IMR-90 (cell line): ENCODE data around the gene GNAI3. TPM values are rescaled to one million over a fixed set of nuclear protein-coding genes. Genes with fewer than 3 reads are reported as not detected.
A peak's percentile ranks its signal among the peaks of the same experiment; 100 is the strongest.

ENCODE experiments used
- ATAC-seq: fragments of 200-7000 bp; cut with Tn5 transposase; 2 replicates; pipeline ENCODE4 v1.9.1; 2020; ENCODE audit warnings: low read depth, mild to moderate bottlenecking, moderate library complexity
- BruUV-seq: library from RNA; stranded (reverse); fragments of 400-500 nt; replicated peaks from 2 replicates; lab custom pipeline; 2021; lab: Mats Ljungman, UMichigan
- CTCF ChIA-PET: fragments of 300-600 bp; formaldehyde crosslinking; extraction: SDS; loops from one replicate; lab custom pipeline; 2021; ENCODE audit warnings: antibody characterized with exemption; lab: Yijun Ruan, JAX
- POLR2A ChIA-PET: fragments of 300-600 bp; sonication (Branson Sonifier 250); formaldehyde crosslinking; loops from one replicate; lab custom pipeline; 2022; ENCODE audit warnings: antibody characterized with exemption; ENCODE audit not compliant: unreplicated experiment; lab: Charles Lee
- DNase-seq: peaks from one replicate; pipeline ENCODE4 v3.0.0; 2013
- H2AFZ ChIP-seq: replicated peaks from 2 replicates; pipeline ENCODE3; 2013; ENCODE audit warnings: low read length, mild to moderate bottlenecking; ENCODE audit not compliant: poor library complexity
- H2AK5ac ChIP-seq: 2 replicates; pipeline ENCODE4 v1.6.1; 2013; ENCODE audit warnings: low read depth, low read length, inconsistent platforms
- H2AK9ac ChIP-seq: replicated peaks from 2 replicates; pipeline ENCODE3; 2013; ENCODE audit warnings: mild to moderate bottlenecking, low read depth, low read length, moderate library complexity; ENCODE audit not compliant: poor library complexity
- H2BK120ac ChIP-seq: 2 replicates; pipeline ENCODE4 v1.6.1; 2013; ENCODE audit warnings: low read depth, low read length, inconsistent platforms
- H2BK15ac ChIP-seq: 3 replicates; pipeline ENCODE4 v1.6.1; 2013; ENCODE audit warnings: low read depth, low read length, inconsistent platforms
- H2BK20ac ChIP-seq: 2 replicates; pipeline ENCODE4 v1.6.1; 2013; ENCODE audit warnings: low read depth, mild to moderate bottlenecking, inconsistent platforms, low read length, moderate library complexity
- H2BK5ac ChIP-seq: 2 replicates; pipeline ENCODE4 v1.6.1; 2013; ENCODE audit warnings: mild to moderate bottlenecking, low read depth, low read length, inconsistent platforms; ENCODE audit not compliant: poor library complexity, severe bottlenecking
- H3K14ac ChIP-seq: replicated peaks from 2 replicates; pipeline ENCODE4 v1.6.1; 2013; ENCODE audit warnings: low read depth, low read length, inconsistent platforms
- H3K18ac ChIP-seq: 2 replicates; pipeline ENCODE4 v1.6.1; 2013; ENCODE audit warnings: low read depth, low read length, control low read depth
- H3K23ac ChIP-seq: 2 replicates; pipeline ENCODE4 v1.6.1; 2013; ENCODE audit warnings: low read depth, low read length, inconsistent platforms
- H3K27ac ChIP-seq: 2 replicates; pipeline ENCODE4 v1.5.1; 2013; ENCODE audit warnings: mild to moderate bottlenecking, control low read depth, low read length; ENCODE audit not compliant: insufficient read depth
- H3K27me3 ChIP-seq: 2 replicates; pipeline ENCODE4 v1.6.1; 2013; ENCODE audit warnings: low read length; ENCODE audit not compliant: control insufficient read depth, insufficient read depth
- H3K36me3 ChIP-seq: 2 replicates; pipeline ENCODE4 v1.6.1; 2013; ENCODE audit warnings: low read length, mixed read lengths; ENCODE audit not compliant: control insufficient read depth, insufficient read depth
- H3K4ac ChIP-seq: 2 replicates; pipeline ENCODE4 v1.6.1; 2013; ENCODE audit warnings: low read depth, low read length, inconsistent platforms
- H3K4me1 ChIP-seq: 2 replicates; pipeline ENCODE4 v1.6.1; 2013; ENCODE audit warnings: low read length, mixed read lengths; ENCODE audit not compliant: control insufficient read depth, insufficient read depth
- H3K4me2 ChIP-seq: 2 replicates; pipeline ENCODE4 v1.6.1; 2013; ENCODE audit warnings: low read depth, mild to moderate bottlenecking, control low read depth, low read length, moderate library complexity
- H3K4me3 ChIP-seq: 2 replicates; pipeline ENCODE4 v1.5.1; 2013; ENCODE audit warnings: low read depth, mild to moderate bottlenecking, control low read depth, low read length, moderate library complexity; ENCODE audit not compliant: insufficient read depth
- H3K56ac ChIP-seq: 2 replicates; pipeline ENCODE4 v1.6.1; 2013; ENCODE audit warnings: low read length, inconsistent platforms; ENCODE audit not compliant: insufficient read depth; ENCODE audit errors: extremely low read depth
- H3K79me1 ChIP-seq, 2 experiments: 2 replicates each; pipeline ENCODE4 v1.6.1; 2013; ENCODE audit warnings: low read length in 2 of 2, inconsistent platforms in 1 of 2, low read depth in 1 of 2
- H3K9ac ChIP-seq: 2 replicates; pipeline ENCODE4 v1.6.1; 2013; ENCODE audit warnings: low read depth, low read length, control low read depth
- H3K9me1 ChIP-seq: 2 replicates; pipeline ENCODE4 v1.6.1; 2013; ENCODE audit warnings: low read length, inconsistent platforms; ENCODE audit not compliant: insufficient read depth
- H3K9me3 ChIP-seq: 2 replicates; pipeline ENCODE4 v1.6.1; 2013; ENCODE audit warnings: low read length; ENCODE audit not compliant: control insufficient read depth, insufficient read depth
- H4K20me1 ChIP-seq: 2 replicates; pipeline ENCODE4 v1.6.1; 2013; ENCODE audit warnings: low read length, inconsistent platforms; ENCODE audit not compliant: insufficient read depth
- H4K5ac ChIP-seq: 2 replicates; pipeline ENCODE4 v1.6.1; 2013; ENCODE audit warnings: mild to moderate bottlenecking, low read depth, low read length, control low read depth
- H4K8ac ChIP-seq, 2 experiments: 2 replicates each; pipeline ENCODE4 v1.6.1; 2013; ENCODE audit warnings: low read depth in 2 of 2, low read length in 2 of 2, control low read depth in 1 of 2, inconsistent platforms in 1 of 2
- H4K91ac ChIP-seq: 2 replicates; pipeline ENCODE4 v1.6.1; 2013; ENCODE audit warnings: low read depth, low read length, inconsistent platforms; ENCODE audit not compliant: insufficient read depth
- CEBPB ChIP-seq: IDR thresholded peaks from 2 replicates; pipeline ENCODE4 v1.6.1; 2012; ENCODE audit warnings: low read depth, low read length, improper control_type of control experiment
- MAFK ChIP-seq: IDR thresholded peaks from 2 replicates; pipeline ENCODE4 v1.6.1; 2012; ENCODE audit warnings: low read depth, low read length, improper control_type of control experiment
- MAZ ChIP-seq: IDR thresholded peaks from 2 replicates; pipeline ENCODE4 v1.6.1; 2012; ENCODE audit warnings: low read depth, mild to moderate bottlenecking, low read length, improper control_type of control experiment, moderate library complexity, borderline replicate concordance
- NFE2L2 ChIP-seq: fragments of 150-350 bp; IDR thresholded peaks from 2 replicates; pipeline ENCODE4 v1.6.1; 2016; ENCODE audit warnings: low read depth, mild to moderate bottlenecking, low read length
- POLR2A ChIP-seq: IDR thresholded peaks from 2 replicates; pipeline ENCODE4 v1.6.1; 2012; ENCODE audit warnings: mild to moderate bottlenecking, low read depth, low read length
- WGBS, 2 experiments: methylation state at CpG; one replicate each; pipeline versions ENCODE4 v1.1.5 to v1.1.7; 2013; ENCODE audit warnings: missing lambda C conversion rate in 2 of 2; ENCODE audit not compliant: insufficient read length in 1 of 2; ENCODE audit errors: extremely low coverage in 2 of 2; 5-methylcytosine and 5-hydroxymethylcytosine counted together
- dilution Hi-C: fragments of 300-500 bp; cut with HindIII; formaldehyde crosslinking; loops from one replicate; pipeline ENCODE4 v1.14.3; 2018; ENCODE audit warnings: low sequenced_read_pairs; ENCODE audit not compliant: unreplicated experiment
- in situ Hi-C: fragments of 300-500 bp; cut with MboI; formaldehyde crosslinking; loops from 3 replicates; pipeline ENCODE4 v1.14.3; 2019; ENCODE audit warnings: low sequenced_read_pairs, inconsistent platforms, mixed read lengths
- intact Hi-C: fragments of 100-400 bp; cut with micrococcal nuclease; formaldehyde crosslinking; loops from 2 replicates; pipeline ENCODE4 v1.10.0; 2022
- polyA plus RNA-seq, 3 experiments: library from polyadenylated mRNA; depleted of rRNA; stranded (reverse); fragments of >200 nt; gene quantifications; 2 replicates each; pipeline ENCODE4 v1.2.3, GENCODE V29; 2012; ENCODE audit warnings: low replicate concordance in 1 of 3
- total RNA-seq: library from RNA; depleted of rRNA; stranded (reverse); fragments of >200 nt; gene quantifications from 2 replicates; pipeline ENCODE4 v1.2.3, GENCODE V29; 2012

GNAI3 gene
- total and polyA plus RNA-seq, 2 of the 4 experiments (the other 2 are of a cell fraction): 5.9 to 14.9 TPM

- TF ChIP-seq NFE2L2 (no peak), MAZ (peak; percentile 52; the same call in 1 of the 2 replicates), MAFK (no peak)
These were observed 39.0 kb upstream of the GNAI3 start, which contains the start of gene AMIGO1 (continued) for GRCh38 chr1:109509176-109510134.

GRCh38 chr1:109513110-109513710 is 35.2 kb upstream of the GNAI3 start:
- no peak for ATAC-seq
- TF ChIP-seq CEBPB: no peak
- TF ChIP-seq MAZ: no peak
- no peak for TF ChIP-seq POLR2A
- H3K9ac ChIP-seq: no peak overlapping the region
- no peak overlapping the region for H3K27ac ChIP-seq
- BruUV-seq: no TSS peak
- no peak overlapping the region for H4K5ac ChIP-seq
- DNase-seq: no peak
- H2BK20ac ChIP-seq: no peak overlapping the region
- in situ Hi-C loops: no loop called here
- WGBS, 2 experiments: no CpG with 5 or more reads among the region's 2 CpGs
- H2AK5ac ChIP-seq: no peak overlapping the region
- no peak overlapping the region for H3K4me2 ChIP-seq
- no peak overlapping the region for H4K91ac ChIP-seq
- H2BK15ac ChIP-seq: no peak overlapping the region
- dilution Hi-C loops: no loop called here
- H3K9me1 ChIP-seq: no peaks in the 10 kb centered on the region
- intact Hi-C loops: no loop called here
- H4K20me1 ChIP-seq: no peaks in the 10 kb centered on the region; the same call in 1 of the 2 replicates
- H2AFZ ChIP-seq: no peak overlapping the region
- ChIA-PET CTCF (interaction anchor here (0.7 to 1.3 kb wide), 2 partner anchors 14 to 20 kb away, joined by 3 to 5 read pairs; no protein-coding TSS in a partner anchor), POLR2A (no interaction called here)
- no peak overlapping the region for H3K4me3 ChIP-seq
- H3K4me1 ChIP-seq: peaks cover 6% of the 10 kb centered on the region
- no peak overlapping the region for H3K56ac ChIP-seq
- H2BK5ac ChIP-seq: no peak overlapping the region
- H3K4ac ChIP-seq: no peak overlapping the region
- H3K23ac ChIP-seq: no peak overlapping the region
- no peaks in the 10 kb centered on the region for H3K9me3 ChIP-seq
- H3K79me1 ChIP-seq: no peaks in the 10 kb centered on the region
- H4K8ac ChIP-seq: no peak overlapping the region
- H2BK120ac ChIP-seq: no peak overlapping the region
- no peak overlapping the region for H3K18ac ChIP-seq
- peaks cover 6% of the 10 kb centered on the region for H3K27me3 ChIP-seq
- H3K36me3 ChIP-seq: no peaks in the 10 kb centered on the region
- no peak overlapping the region for H3K14ac ChIP-seq
- no peak overlapping the region for H2AK9ac ChIP-seq
